Measurements from ENCODE around the gene SLFN11.
"Not testable (repeated sequence)": the region's sequence is repeated elsewhere in the genome, so short reads cannot be mapped to it uniquely, and the experiment has no call there.

The SLFN11 gene

GRCh38 chr17:35373534-35373983 lies at the start of gene SLFN11:
Gene SLFN11, minus strand, starts transcription at chr17:35373621. Its CDS starts 9,814 bp downstream, at chr17:35363807.
- FAIRE-seq, result peak; percentile 78

GRCh38 chr17:35421069-35421468 lies 47.6 kb upstream of the SLFN11 start:
- not testable (repeated sequence) for FAIRE-seq

GRCh38 chr17:35416659-35417058 lies 43.2 kb upstream of the SLFN11 start:
- FAIRE-seq, result no peak

- FAIRE-seq, result not testable (repeated sequence)
Measured at GRCh38 chr17:35414707-35415106, 41.3 kb upstream of the SLFN11 start.

- no peak for FAIRE-seq
Measured at GRCh38 chr17:35414247-35414646, 40.8 kb upstream of the SLFN11 start.

- no peak for FAIRE-seq
Measured at GRCh38 chr17:35407531-35407930, 34.1 kb upstream of the SLFN11 start.

- FAIRE-seq, result no peak
Measured at GRCh38 chr17:35406568-35406967, 33.1 kb upstream of the SLFN11 start.

GRCh38 chr17:35404360-35404759 lies 30.9 kb upstream of the SLFN11 start:
- FAIRE-seq, result no peak

- not testable (repeated sequence) for FAIRE-seq
Measured at GRCh38 chr17:35393783-35394182, 20.4 kb upstream of the SLFN11 start.

- FAIRE-seq, result no peak
Measured at GRCh38 chr17:35390663-35391062, 17.2 kb upstream of the SLFN11 start.

- no peak for FAIRE-seq
Measured at GRCh38 chr17:35390156-35390555, 16.7 kb upstream of the SLFN11 start.

GRCh38 chr17:35387496-35387895 lies 14.1 kb upstream of the SLFN11 start:
- no peak for FAIRE-seq

- FAIRE-seq, result no peak
Measured at GRCh38 chr17:35377706-35378105, 4.3 kb upstream of the SLFN11 start.

- FAIRE-seq, result no peak
Measured at GRCh38 chr17:35377068-35377467, 3.6 kb upstream of the SLFN11 start.

- FAIRE-seq, result no peak
Measured at GRCh38 chr17:35376245-35376644, 2.8 kb upstream of the SLFN11 start.

- FAIRE-seq, result no peak
Measured at GRCh38 chr17:35374766-35375344, 1.4 kb upstream of the SLFN11 start.

- no peak for FAIRE-seq
Measured at GRCh38 chr17:35373984-35374765, 754 bp upstream of the SLFN11 start.

GRCh38 chr17:35372846-35373533 lies 431 bp downstream of the SLFN11 start:
- FAIRE-seq, result no peak

GRCh38 chr17:35371934-35372333 lies 1.5 kb downstream of the SLFN11 start:
- no peak for FAIRE-seq

- FAIRE-seq, result no peak
Measured at GRCh38 chr17:35368081-35368830, 5.2 kb downstream of the SLFN11 start.

- FAIRE-seq, result no peak
Measured at GRCh38 chr17:35361027-35361426, 12.4 kb downstream of the SLFN11 start.

GRCh38 chr17:35359398-35359797 lies 14.0 kb downstream of the SLFN11 start:
- peak; percentile 23 for FAIRE-seq

- FAIRE-seq, result no peak
Measured at GRCh38 chr17:35352284-35352683, 21.1 kb downstream of the SLFN11 start.
